Vagina (tissue), 2 donors: Measurements from ENCODE around the gene EXOC6B.

ENCODE experiments used
- CTCF ChIP-seq, 3 experiments: fragments of 450-650 bp in 2 of 3; fragments of 200-600 bp in 1 of 3; sonication (generic) in 1 of 3; IDR thresholded peaks; one replicate each; pipeline ENCODE4 v1.5.1; 2017 to 2019; ENCODE audit warnings: antibody characterized with exemption in 3 of 3, mild to moderate bottlenecking in 2 of 3, moderate library complexity in 2 of 3
- POLR2AphosphoS5 ChIP-seq, 2 donors: sonication (generic); formaldehyde crosslinking; IDR thresholded peaks; one replicate each; pipeline ENCODE4 v1.9.0; 2017; ENCODE audit warnings: antibody characterized with exemption in 2 of 2, mild to moderate bottlenecking in 2 of 2, low read depth in 1 of 2; ENCODE audit not compliant: insufficient read depth in 1 of 2

- TF ChIP-seq CTCF (IDR thresholded peaks at IDR 0.05) (no peak), POLR2AphosphoS5 (IDR thresholded peaks at IDR 0.05; ENCODE audit: insufficient read depth in 1 of 2, low read depth in 1 of 2) (no peak)
Measured at GRCh38 chr2:72554381-72554780, 271.5 kb downstream of the EXOC6B start.
